Astrocyte (in vitro differentiated cells and primary cell): ENCODE data around the gene CFD. TPM values are rescaled to one million over a fixed set of nuclear protein-coding genes. Genes with fewer than 3 reads are reported as not detected.
A peak's percentile ranks its signal among the peaks of the same experiment; 100 is the strongest.

Experiments
- DNase-seq: peaks from one replicate; pipeline ENCODE4 v3.0.0-alpha.2; 2010; ENCODE audit warnings: low read depth
- FAIRE-seq: peaks from 2 replicates; lab custom pipeline; 2011; peaks lifted over from hg19 to GRCh38; lab: Jason Lieb, UNC
- H2AFZ ChIP-seq: 2 replicates; pipeline ENCODE4 v1.6.0; 2012; ENCODE audit warnings: low read depth, low read length, inconsistent platforms
- H3K27ac ChIP-seq: 2 replicates; pipeline ENCODE4 v1.5.1; 2011; ENCODE audit warnings: low read depth, low read length, inconsistent platforms
- H3K27me3 ChIP-seq: 2 replicates; pipeline ENCODE4 v1.6.0; 2011; ENCODE audit warnings: low read length, inconsistent platforms; ENCODE audit not compliant: insufficient read depth
- H3K36me3 ChIP-seq: 2 replicates; pipeline ENCODE4 v1.5.1; 2011; ENCODE audit warnings: low read length, inconsistent platforms; ENCODE audit not compliant: insufficient read depth
- H3K4me1 ChIP-seq: 2 replicates; pipeline ENCODE4 v1.5.1; 2011; ENCODE audit warnings: low read length, inconsistent platforms; ENCODE audit not compliant: insufficient read depth
- H3K4me2 ChIP-seq: 2 replicates; pipeline ENCODE4 v1.6.0; 2012; ENCODE audit warnings: low read length, inconsistent platforms
- H3K4me3 ChIP-seq: 2 replicates; pipeline ENCODE4 v1.5.1; 2011; ENCODE audit warnings: low read depth, mild to moderate bottlenecking, low read length, inconsistent platforms; ENCODE audit not compliant: insufficient read depth
- H3K79me2 ChIP-seq: 2 replicates; pipeline ENCODE4 v1.6.0; 2012; ENCODE audit warnings: mild to moderate bottlenecking, low read length, inconsistent platforms; ENCODE audit not compliant: insufficient read depth
- H3K9ac ChIP-seq: 2 replicates; pipeline ENCODE4 v1.6.0; 2012; ENCODE audit warnings: mild to moderate bottlenecking, low read length, inconsistent platforms
- H3K9me3 ChIP-seq: 2 replicates; pipeline ENCODE4 v1.5.1; 2012; ENCODE audit warnings: low read depth, mild to moderate bottlenecking, low read length, inconsistent platforms; ENCODE audit not compliant: insufficient read depth
- H4K20me1 ChIP-seq: 2 replicates; pipeline ENCODE4 v1.6.0; 2012; ENCODE audit warnings: low read length, inconsistent platforms; ENCODE audit not compliant: insufficient read depth
- H3K27ac Mint-ChIP-seq: one replicate; pipeline ENCODE4 v1.8.0; 2021; ENCODE audit warnings: mild to moderate bottlenecking, mixed read lengths; ENCODE audit not compliant: unreplicated experiment
- H3K27me3 Mint-ChIP-seq: one replicate; pipeline ENCODE4 v1.8.0; 2021; ENCODE audit warnings: low read depth, mixed read lengths; ENCODE audit not compliant: unreplicated experiment
- H3K36me3 Mint-ChIP-seq: one replicate; pipeline ENCODE4 v1.8.0; 2021; ENCODE audit warnings: low read depth, mixed read lengths; ENCODE audit not compliant: unreplicated experiment
- H3K4me1 Mint-ChIP-seq: one replicate; pipeline ENCODE4 v1.8.0; 2021; ENCODE audit warnings: low read depth, mixed read lengths; ENCODE audit not compliant: unreplicated experiment
- H3K4me3 Mint-ChIP-seq: one replicate; pipeline ENCODE4 v1.8.0; 2021; ENCODE audit warnings: mild to moderate bottlenecking, moderate library complexity, mixed read lengths; ENCODE audit not compliant: unreplicated experiment
- H3K9me3 Mint-ChIP-seq: one replicate; pipeline ENCODE4 v1.8.0; 2021; ENCODE audit warnings: mild to moderate bottlenecking, mixed read lengths; ENCODE audit not compliant: unreplicated experiment
- EZH2 ChIP-seq: IDR thresholded peaks from 2 replicates; pipeline ENCODE4 v1.6.1; 2012; ENCODE audit warnings: mild to moderate bottlenecking, low read length, inconsistent platforms; ENCODE audit not compliant: insufficient read depth
- total RNA-seq: library from RNA; stranded (reverse); gene quantifications from 2 replicates; pipeline ENCODE4 v1.2.1, GENCODE V29; 2021
- TF ChIP-seq, protein P1 (sequence below): IDR thresholded peaks from 2 replicates; pipeline ENCODE4 v1.5.1; 2011; ENCODE audit warnings: low read depth, mild to moderate bottlenecking, inconsistent platforms, low read length, moderate library complexity; ENCODE audit not compliant: insufficient read depth

CFD gene
- total RNA-seq, 1 donor from 2014 or later: 0.59 TPM

DNA sequence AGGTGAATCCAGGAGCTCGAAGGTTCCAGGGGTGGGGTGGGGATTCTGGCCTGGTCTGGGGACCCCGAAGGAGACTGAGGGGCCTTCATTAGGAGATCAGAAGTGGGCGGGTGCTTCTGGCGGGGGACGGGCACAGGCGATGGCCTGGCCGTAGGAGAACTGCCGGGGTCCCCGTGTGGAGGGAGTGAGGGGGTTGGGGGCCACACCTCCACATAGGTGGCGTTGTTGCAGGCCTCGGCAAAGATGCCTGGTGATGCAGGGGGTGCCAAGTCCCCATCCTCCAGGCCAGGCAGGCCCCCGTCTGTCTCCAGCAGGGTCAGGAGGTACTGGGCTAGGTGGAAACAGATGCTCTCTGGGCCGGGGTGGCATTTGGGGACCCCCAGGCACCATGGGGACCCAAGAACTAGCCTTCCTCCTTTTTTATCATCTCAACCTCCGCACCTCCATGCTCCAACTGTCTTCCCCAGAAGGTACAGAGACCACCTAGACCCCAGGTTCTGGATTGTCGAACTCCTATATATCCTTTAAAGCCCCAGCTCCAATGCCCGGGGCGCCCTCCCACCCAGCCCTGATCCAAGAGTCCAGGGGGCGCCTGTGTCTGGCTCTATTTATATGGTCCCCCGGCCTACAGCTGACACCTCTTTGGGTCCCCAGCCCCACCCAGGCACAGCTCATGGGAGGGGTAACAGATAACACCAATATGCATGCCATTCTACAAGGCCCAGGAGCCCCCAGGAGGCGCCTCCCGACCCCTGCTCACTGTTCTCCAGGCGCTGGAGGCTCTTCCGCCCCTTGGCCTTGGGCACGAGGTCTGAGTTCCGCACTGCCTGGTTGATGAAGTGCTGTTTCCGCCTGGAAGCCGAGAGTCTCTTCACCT lies 42.0 kb downstream of the CFD start:
- no peak overlapping the region for H3K27ac ChIP-seq
- Mint-ChIP-seq H3K4me3 (no peak overlapping the region), H3K9me3 (no peaks in the 10 kb centered on the region), H3K36me3 (no peaks in the 10 kb centered on the region), H3K4me1 (no peaks in the 10 kb centered on the region), H3K27ac (no peak overlapping the region), H3K27me3 (no peaks in the 10 kb centered on the region)
- peaks cover 27% of the 10 kb centered on the region for H3K79me2 ChIP-seq
- H2AFZ ChIP-seq: no peak overlapping the region
- no peak overlapping the region for H3K9ac ChIP-seq
- H3K4me2 ChIP-seq: no peak overlapping the region
- H3K4me3 ChIP-seq: no peak overlapping the region
- DNase-seq (no peak), FAIRE-seq (no peak)
- no peak for TF ChIP-seq EZH2
- TF ChIP-seq, protein P1, sequence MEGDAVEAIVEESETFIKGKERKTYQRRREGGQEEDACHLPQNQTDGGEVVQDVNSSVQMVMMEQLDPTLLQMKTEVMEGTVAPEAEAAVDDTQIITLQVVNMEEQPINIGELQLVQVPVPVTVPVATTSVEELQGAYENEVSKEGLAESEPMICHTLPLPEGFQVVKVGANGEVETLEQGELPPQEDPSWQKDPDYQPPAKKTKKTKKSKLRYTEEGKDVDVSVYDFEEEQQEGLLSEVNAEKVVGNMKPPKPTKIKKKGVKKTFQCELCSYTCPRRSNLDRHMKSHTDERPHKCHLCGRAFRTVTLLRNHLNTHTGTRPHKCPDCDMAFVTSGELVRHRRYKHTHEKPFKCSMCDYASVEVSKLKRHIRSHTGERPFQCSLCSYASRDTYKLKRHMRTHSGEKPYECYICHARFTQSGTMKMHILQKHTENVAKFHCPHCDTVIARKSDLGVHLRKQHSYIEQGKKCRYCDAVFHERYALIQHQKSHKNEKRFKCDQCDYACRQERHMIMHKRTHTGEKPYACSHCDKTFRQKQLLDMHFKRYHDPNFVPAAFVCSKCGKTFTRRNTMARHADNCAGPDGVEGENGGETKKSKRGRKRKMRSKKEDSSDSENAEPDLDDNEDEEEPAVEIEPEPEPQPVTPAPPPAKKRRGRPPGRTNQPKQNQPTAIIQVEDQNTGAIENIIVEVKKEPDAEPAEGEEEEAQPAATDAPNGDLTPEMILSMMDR: no peak
- no peaks in the 10 kb centered on the region for H3K9me3 ChIP-seq
- no peaks in the 10 kb centered on the region for H3K27me3 ChIP-seq
- peaks cover 56% of the 10 kb centered on the region for H4K20me1 ChIP-seq
- H3K4me1 ChIP-seq: peaks cover 5% of the 10 kb centered on the region
- peaks cover 3% of the 10 kb centered on the region for H3K36me3 ChIP-seq

DNA sequence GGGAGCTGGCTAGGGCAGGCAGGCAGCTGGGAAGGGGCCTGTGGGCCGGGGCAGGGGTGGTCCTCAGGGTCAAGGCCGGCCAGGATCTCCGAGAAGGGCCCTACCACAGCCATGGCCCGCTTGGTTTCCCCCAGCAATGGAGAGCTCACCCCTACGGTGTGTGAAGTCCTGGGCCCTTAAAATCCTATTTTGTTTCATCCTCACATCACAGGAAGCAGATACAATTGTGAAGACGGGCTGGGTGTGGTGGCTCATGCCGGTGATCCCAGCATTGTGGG lies 42.6 kb downstream of the CFD start:
- no peak overlapping the region for H2AFZ ChIP-seq
- H3K9ac ChIP-seq: no peak overlapping the region
- FAIRE-seq: no peak
- no peak overlapping the region for H3K4me2 ChIP-seq
- no peaks in the 10 kb centered on the region for H3K9me3 ChIP-seq
- H3K4me1 Mint-ChIP-seq: no peaks in the 10 kb centered on the region
- H4K20me1 ChIP-seq: peaks cover 60% of the 10 kb centered on the region
- no peak for DNase-seq
- no peak overlapping the region for H3K27ac Mint-ChIP-seq
- no peak overlapping the region for H3K27ac ChIP-seq
- H3K27me3 Mint-ChIP-seq: no peaks in the 10 kb centered on the region
- peaks cover 3% of the 10 kb centered on the region for H3K36me3 ChIP-seq
- TF ChIP-seq, protein P1: no peak
- no peak for TF ChIP-seq EZH2
- H3K27me3 ChIP-seq: no peaks in the 10 kb centered on the region
- H3K4me1 ChIP-seq: peaks cover 5% of the 10 kb centered on the region
- H3K4me3 Mint-ChIP-seq: peak overlapping the region; percentile 40
- H3K79me2 ChIP-seq: peaks cover 31% of the 10 kb centered on the region
- H3K36me3 Mint-ChIP-seq: no peaks in the 10 kb centered on the region
- H3K9me3 Mint-ChIP-seq: no peaks in the 10 kb centered on the region
- no peak overlapping the region for H3K4me3 ChIP-seq
